Measurements from ENCODE around the gene PRG3. TPM values are rescaled to one million over a fixed set of nuclear protein-coding genes. Genes with fewer than 3 reads are reported as not detected.

Gene PRG3
- total and polyA plus RNA-seq, 2 donors (not counting 1 experiment from before 2014, with no cell fraction given) = not detected

GRCh38 chr11:57331720-57332119 is 49.2 kb downstream of the PRG3 start:
- Histone ChIP-seq H3K27ac (ENCODE audit: low read length in 2 of 2) (no peak overlapping the region), H3K36me3 (replicated peaks in 1 of 2; ENCODE audit: control extremely low read depth in 1 of 2, control insufficient read depth in 1 of 2, extremely low read depth in 1 of 2, insufficient read depth in 2 of 2, low read length in 1 of 2) (peaks cover 0 to 71% of the 10 kb centered on the region in 2 experiments), H3K9ac (ENCODE audit: low read length) (no peak overlapping the region), H2AFZ (ENCODE audit: insufficient read depth, low read depth, low read length, poor library complexity, severe bottlenecking) (no peak overlapping the region), H4K20me1 (ENCODE audit: control insufficient read depth, insufficient read depth, low read length, poor library complexity, severe bottlenecking) (no peaks in the 10 kb centered on the region), H3K27me3 (replicated peaks in 1 of 4; ENCODE audit: control extremely low read depth in 1 of 4, control insufficient read depth in 3 of 4, insufficient read depth in 4 of 4, low read length in 3 of 4) (no peaks in the 10 kb centered on the region), H3K4me1 (ENCODE audit: control insufficient read depth in 2 of 2, insufficient read depth in 2 of 2, low read length in 2 of 2) (peaks cover 17 to 23% of the 10 kb centered on the region in 2 donors), H3K9me3 (ENCODE audit: control extremely low read depth in 1 of 3, control insufficient read depth in 2 of 3, insufficient read depth in 1 of 3, low read length in 2 of 3) (no peaks in the 10 kb centered on the region), H3K79me2 (ENCODE audit: control insufficient read depth, insufficient read depth, low read length) (peaks cover 31% of the 10 kb centered on the region), H3K4me2 (replicated peaks; ENCODE audit: low read depth, low read length, poor library complexity, severe bottlenecking) (no peak overlapping the region), H3K4me3 (ENCODE audit: control extremely low read depth in 1 of 5, extremely low read depth in 1 of 5, insufficient read depth in 1 of 5, low read depth in 2 of 5, low read length in 4 of 5) (no peak overlapping the region)
- Mint-ChIP-seq H3K4me3 (no peak overlapping the region), H3K27ac (no peak overlapping the region), H3K9me3 (ENCODE audit: insufficient read depth) (no peaks in the 10 kb centered on the region), H3K27me3 (no peaks in the 10 kb centered on the region), H3K4me1 (peaks cover 33% of the 10 kb centered on the region)
- 95% methylated on average over 14 of the region's 14 CpGs for WGBS (ENCODE audit: insufficient coverage)
- intact Hi-C loops (cut with micrococcal nuclease) = no loop called here
- no peak for ATAC-seq (ENCODE audit: low read depth)
- DNase-seq = no peak
- POLR2A ChIA-PET = no interaction called here
- no peak for TF ChIP-seq CTCF (IDR thresholded peaks at IDR 0.05)
- no peak for TF ChIP-seq EZH2 (IDR thresholded peaks at IDR 0.05; ENCODE audit: borderline replicate concordance, insufficient read depth, low read depth, low read length, poor library complexity, severe bottlenecking)
- CTCF ChIA-PET = no interaction called here

GRCh38 chr11:57330029-57330428 is 50.9 kb downstream of the PRG3 start:
- no peaks in the 10 kb centered on the region for H3K9me3 Mint-ChIP-seq (ENCODE audit: insufficient read depth)
- Histone ChIP-seq H3K4me3 (ENCODE audit: control extremely low read depth in 1 of 5, extremely low read depth in 1 of 5, insufficient read depth in 1 of 5, low read depth in 2 of 5, low read length in 4 of 5) (no peak overlapping the region), H3K4me2 (replicated peaks; ENCODE audit: low read depth, low read length, poor library complexity, severe bottlenecking) (no peak overlapping the region), H3K9ac (ENCODE audit: low read length) (no peak overlapping the region), H3K36me3 (replicated peaks in 1 of 2; ENCODE audit: control extremely low read depth in 1 of 2, control insufficient read depth in 1 of 2, extremely low read depth in 1 of 2, insufficient read depth in 2 of 2, low read length in 1 of 2) (peaks cover 0 to 71% of the 10 kb centered on the region in 2 experiments), H3K9me3 (ENCODE audit: control extremely low read depth in 1 of 3, control insufficient read depth in 2 of 3, insufficient read depth in 1 of 3, low read length in 2 of 3) (no peaks in the 10 kb centered on the region), H4K20me1 (ENCODE audit: control insufficient read depth, insufficient read depth, low read length, poor library complexity, severe bottlenecking) (no peaks in the 10 kb centered on the region), H3K79me2 (ENCODE audit: control insufficient read depth, insufficient read depth, low read length) (peaks cover 20% of the 10 kb centered on the region), H3K27me3 (replicated peaks in 1 of 4; ENCODE audit: control extremely low read depth in 1 of 4, control insufficient read depth in 3 of 4, insufficient read depth in 4 of 4, low read length in 3 of 4) (no peaks in the 10 kb centered on the region), H3K27ac (ENCODE audit: low read length in 2 of 2) (no peak overlapping the region), H2AFZ (ENCODE audit: insufficient read depth, low read depth, low read length, poor library complexity, severe bottlenecking) (no peak overlapping the region), H3K4me1 (ENCODE audit: control insufficient read depth in 2 of 2, insufficient read depth in 2 of 2, low read length in 2 of 2) (peaks cover 18 to 25% of the 10 kb centered on the region in 2 donors)
- no peaks in the 10 kb centered on the region for H3K27me3 Mint-ChIP-seq
- ATAC-seq (ENCODE audit: low read depth) (no peak), DNase-seq (no peak)
- intact Hi-C loops (cut with micrococcal nuclease) = no loop called here
- no peak overlapping the region for H3K4me3 Mint-ChIP-seq
- CTCF ChIA-PET = interaction anchor here (1.1 kb wide), 1 partner anchor 128 kb away, joined by 3 read pairs; no protein-coding TSS in a partner anchor
- no peak overlapping the region for H3K27ac Mint-ChIP-seq
- WGBS (ENCODE audit: insufficient coverage) = 93% methylated on average over 9 of the region's 9 CpGs
- TF ChIP-seq EZH2 (IDR thresholded peaks at IDR 0.05; ENCODE audit: borderline replicate concordance, insufficient read depth, low read depth, low read length, poor library complexity, severe bottlenecking) (no peak), CTCF (IDR thresholded peaks at IDR 0.05) (no peak)
- peaks cover 35% of the 10 kb centered on the region for H3K4me1 Mint-ChIP-seq
- POLR2A ChIA-PET = no interaction called here

All from B cell (primary cell).